Smooth muscle cell (in vitro differentiated cells): ENCODE measurements around the gene SPATA31C1. TPM values are rescaled to one million over a fixed set of nuclear protein-coding genes. Genes with fewer than 3 reads are reported as not detected.

Experiments used
- DNase-seq: peaks from one replicate; lab custom pipeline; 2025; ENCODE audit not compliant: unreplicated experiment; lab: John Stamatoyannopoulos, UW
- H2AFZ ChIP-seq: fragments of 200-600 bp; sonication (generic); 2 replicates; pipeline ENCODE4 v1.6.0; 2016; ENCODE audit warnings: antibody characterized with exemption, low read depth, mild to moderate bottlenecking
- H3F3A ChIP-seq: fragments of 200-600 bp; sonication (generic); 2 replicates; pipeline ENCODE4 v1.6.0; 2017; ENCODE audit warnings: antibody characterized with exemption, low read depth
- H3K27ac ChIP-seq: fragments of 200-600 bp; sonication (generic); 2 replicates; pipeline ENCODE4 v1.5.1; 2016; ENCODE audit warnings: low read depth, mild to moderate bottlenecking
- H3K27me3 ChIP-seq: fragments of 200-600 bp; sonication (generic); 2 replicates; pipeline ENCODE4 v1.6.1; 2016; ENCODE audit warnings: low read depth, mild to moderate bottlenecking
- H3K36me3 ChIP-seq: fragments of 200-600 bp; sonication (generic); 2 replicates; pipeline ENCODE4 v1.5.1; 2016; ENCODE audit warnings: low read depth
- H3K4me1 ChIP-seq: fragments of 200-600 bp; sonication (generic); 2 replicates; pipeline ENCODE4 v1.5.1; 2016; ENCODE audit warnings: low read depth
- H3K4me2 ChIP-seq: fragments of 200-600 bp; sonication (generic); 2 replicates; pipeline ENCODE4 v1.6.0; 2016; ENCODE audit warnings: mild to moderate bottlenecking
- H3K4me3 ChIP-seq: fragments of 200-600 bp; sonication (generic); 2 replicates; pipeline ENCODE4 v1.5.1; 2016; ENCODE audit warnings: mild to moderate bottlenecking
- H3K79me2 ChIP-seq: fragments of 200-600 bp; sonication (generic); 2 replicates; pipeline ENCODE4 v1.6.0; 2016; ENCODE audit warnings: low read depth, mild to moderate bottlenecking
- H3K9ac ChIP-seq: fragments of 200-600 bp; sonication (generic); 2 replicates; pipeline ENCODE4 v1.6.0; 2016; ENCODE audit warnings: low read depth
- H3K9me3 ChIP-seq: fragments of 200-600 bp; sonication (generic); replicated peaks from 2 replicates; pipeline ENCODE4 v1.5.1; 2016; ENCODE audit warnings: low read depth
- H4K20me1 ChIP-seq: fragments of 200-600 bp; sonication (generic); 2 replicates; pipeline ENCODE4 v1.6.0; 2016; ENCODE audit warnings: low read depth
- WGBS: methylation state at CpG from one replicate; pipeline ENCODE4 v1.1.7; 2016; ENCODE audit warnings: low lambda C conversion rate; 5-methylcytosine and 5-hydroxymethylcytosine counted together
- polyA plus RNA-seq: library from polyadenylated mRNA; unstranded; fragments of >200 nt; fragmentation: Nextera tagmentation; extraction: Ambion mirVana; gene quantifications from 2 replicates; pipeline ENCODE4 v1.2.1, GENCODE V29; 2016
- total RNA-seq: library from RNA; depleted of rRNA; stranded (reverse); fragments of >200 nt; gene quantifications from 2 replicates; pipeline ENCODE4 v1.2.3, GENCODE V29; 2014
- TF ChIP-seq, protein P1 (sequence below): fragments of 200-600 bp; sonication (generic); IDR thresholded peaks from 2 replicates; pipeline ENCODE4 v1.5.1; 2017; ENCODE audit warnings: borderline replicate concordance, mild to moderate bottlenecking, antibody characterized with exemption; ENCODE audit not compliant: insufficient read depth, poor library complexity, severe bottlenecking

Gene SPATA31C1
- total and polyA plus RNA-seq, 2 experiments from 2014 or later, result not detected

DNA sequence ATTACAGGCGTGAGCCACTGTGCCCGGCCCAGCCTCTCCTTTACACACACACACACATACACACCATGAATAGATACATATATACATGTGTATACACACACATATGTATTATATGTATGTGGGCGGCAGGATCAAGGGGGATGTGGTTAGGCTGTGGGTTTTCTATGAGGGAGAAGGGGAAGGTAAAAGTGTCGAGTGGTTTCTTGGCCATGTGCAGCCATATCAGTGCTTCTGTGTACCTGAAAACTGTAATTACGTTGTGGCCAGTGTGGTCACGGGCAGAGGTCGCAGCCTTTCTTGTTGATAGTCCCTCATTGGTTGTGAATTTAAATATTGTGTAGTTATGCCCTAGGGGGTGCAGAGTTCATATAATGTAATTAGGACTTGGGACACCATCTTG, 40.1 kb downstream of the SPATA31C1 start:
- Histone ChIP-seq H2AFZ (no peak overlapping the region), H3K27ac (no peak overlapping the region), H3F3A (peaks cover 7% of the 10 kb centered on the region), H3K79me2 (no peaks in the 10 kb centered on the region), H3K4me2 (no peak overlapping the region), H3K4me3 (no peak overlapping the region), H3K36me3 (no peaks in the 10 kb centered on the region), H3K27me3 (no peaks in the 10 kb centered on the region), H3K9me3 (peaks cover 5% of the 10 kb centered on the region), H3K4me1 (no peaks in the 10 kb centered on the region), H4K20me1 (no peaks in the 10 kb centered on the region), H3K9ac (no peak overlapping the region)
- no peak for DNase-seq
- 90% methylated on average over 7 of the region's 7 CpGs for WGBS
- TF ChIP-seq, protein P1, sequence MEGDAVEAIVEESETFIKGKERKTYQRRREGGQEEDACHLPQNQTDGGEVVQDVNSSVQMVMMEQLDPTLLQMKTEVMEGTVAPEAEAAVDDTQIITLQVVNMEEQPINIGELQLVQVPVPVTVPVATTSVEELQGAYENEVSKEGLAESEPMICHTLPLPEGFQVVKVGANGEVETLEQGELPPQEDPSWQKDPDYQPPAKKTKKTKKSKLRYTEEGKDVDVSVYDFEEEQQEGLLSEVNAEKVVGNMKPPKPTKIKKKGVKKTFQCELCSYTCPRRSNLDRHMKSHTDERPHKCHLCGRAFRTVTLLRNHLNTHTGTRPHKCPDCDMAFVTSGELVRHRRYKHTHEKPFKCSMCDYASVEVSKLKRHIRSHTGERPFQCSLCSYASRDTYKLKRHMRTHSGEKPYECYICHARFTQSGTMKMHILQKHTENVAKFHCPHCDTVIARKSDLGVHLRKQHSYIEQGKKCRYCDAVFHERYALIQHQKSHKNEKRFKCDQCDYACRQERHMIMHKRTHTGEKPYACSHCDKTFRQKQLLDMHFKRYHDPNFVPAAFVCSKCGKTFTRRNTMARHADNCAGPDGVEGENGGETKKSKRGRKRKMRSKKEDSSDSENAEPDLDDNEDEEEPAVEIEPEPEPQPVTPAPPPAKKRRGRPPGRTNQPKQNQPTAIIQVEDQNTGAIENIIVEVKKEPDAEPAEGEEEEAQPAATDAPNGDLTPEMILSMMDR, result no peak

- no peak overlapping the region for H3K27ac ChIP-seq
- no peaks in the 10 kb centered on the region for H3K4me1 ChIP-seq
- no peak overlapping the region for H2AFZ ChIP-seq
- peaks cover 7% of the 10 kb centered on the region for H3F3A ChIP-seq
- 100% methylated on average over 1 of the region's 1 CpG for WGBS
- H4K20me1 ChIP-seq, result no peaks in the 10 kb centered on the region
- H3K9me3 ChIP-seq, result peaks cover 5% of the 10 kb centered on the region
- H3K9ac ChIP-seq, result no peak overlapping the region
- H3K79me2 ChIP-seq, result no peaks in the 10 kb centered on the region
- TF ChIP-seq, protein P1, result no peak
- no peak for DNase-seq
- H3K36me3 ChIP-seq, result no peaks in the 10 kb centered on the region
- H3K4me2 ChIP-seq, result no peak overlapping the region
- no peaks in the 10 kb centered on the region for H3K27me3 ChIP-seq
- no peak overlapping the region for H3K4me3 ChIP-seq
Measured at GRCh38 chr9:87958591-87958990, 40.8 kb downstream of the SPATA31C1 start.

- H3K9me3 ChIP-seq, result peaks cover 5% of the 10 kb centered on the region
- no peaks in the 10 kb centered on the region for H3K4me1 ChIP-seq
- H3K27me3 ChIP-seq, result no peaks in the 10 kb centered on the region
- no peaks in the 10 kb centered on the region for H3K36me3 ChIP-seq
- WGBS, result 12% methylated on average over 4 of the region's 4 CpGs
- H3K4me2 ChIP-seq, result no peak overlapping the region
- no peak overlapping the region for H2AFZ ChIP-seq
- H3K79me2 ChIP-seq, result no peaks in the 10 kb centered on the region
- TF ChIP-seq, protein P1, result no peak
- peaks cover 7% of the 10 kb centered on the region for H3F3A ChIP-seq
- no peak for DNase-seq
- no peak overlapping the region for H3K27ac ChIP-seq
- no peaks in the 10 kb centered on the region for H4K20me1 ChIP-seq
- H3K9ac ChIP-seq, result no peak overlapping the region
- H3K4me3 ChIP-seq, result no peak overlapping the region
Measured at GRCh38 chr9:87959916-87960581, 42.3 kb downstream of the SPATA31C1 start.

DNA sequence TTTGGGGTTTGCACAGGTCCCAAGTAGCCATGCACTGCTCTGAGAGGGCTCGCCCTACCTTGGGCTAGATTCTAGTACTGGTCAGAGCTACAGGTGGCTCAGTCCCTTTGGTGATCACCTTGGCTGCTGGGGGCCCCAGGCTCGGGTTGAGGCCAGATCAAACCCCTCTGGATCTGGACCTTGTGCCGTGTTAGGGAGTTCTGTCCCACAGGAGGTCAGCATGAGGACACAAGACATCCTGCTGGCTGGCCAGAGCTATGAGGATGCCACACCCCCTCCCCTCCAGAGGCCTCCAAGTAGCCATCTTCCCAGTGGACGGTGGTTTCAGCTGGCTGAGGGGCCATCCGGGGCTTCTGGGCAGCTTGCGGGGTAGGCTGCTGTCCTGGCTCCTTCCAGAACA, 46.0 kb downstream of the SPATA31C1 start:
- no peak overlapping the region for H3K4me3 ChIP-seq

More for the DNA sequence above, 46.0 kb downstream of the SPATA31C1 start:
- Histone ChIP-seq H2AFZ (no peak overlapping the region), H3K4me2 (no peak overlapping the region), H3K27ac (no peak overlapping the region), H3K36me3 (no peaks in the 10 kb centered on the region), H3K79me2 (no peaks in the 10 kb centered on the region), H3K27me3 (no peaks in the 10 kb centered on the region), H4K20me1 (no peaks in the 10 kb centered on the region), H3K4me1 (no peaks in the 10 kb centered on the region), H3F3A (peaks cover 7% of the 10 kb centered on the region), H3K9ac (no peak overlapping the region), H3K9me3 (peaks cover 5% of the 10 kb centered on the region)
- TF ChIP-seq, protein P1, result no peak
- 95% methylated on average over 6 of the region's 6 CpGs for WGBS
- no peak for DNase-seq
